Body of pancreas (tissue), 4 donors: ENCODE data around the gene MMP13. TPM values are rescaled to one million over a fixed set of nuclear protein-coding genes. Genes with fewer than 3 reads are reported as not detected.

ENCODE experiments used
- ATAC-seq: fragments of 150-250 bp; one replicate; pipeline ENCODE4 v1.9.1; 2016
- DNase-seq, 4 donors: peaks; one replicate each; pipeline ENCODE4 v3.0.0-alpha.2; 2019
- H3K27ac ChIP-seq, 4 donors: fragments of 200-600 bp; sonication (generic); 1 replicate in 3 of 4; 2 replicates in 1 of 4; pipeline versions ENCODE4 v1.5.1 to v1.6.1; 2016 to 2019; ENCODE audit warnings: mild to moderate bottlenecking in 1 of 4, mixed read lengths in 1 of 4, moderate library complexity in 1 of 4
- H3K27me3 ChIP-seq, 2 donors: fragments of 200-600 bp; sonication (generic); one replicate each; pipeline ENCODE4 v1.6.0; 2016; ENCODE audit warnings: mild to moderate bottlenecking in 1 of 2
- H3K36me3 ChIP-seq, 2 donors: fragments of 200-600 bp; sonication (generic); replicated peaks in 1 of 2; 2 replicates each; pipeline ENCODE4 v1.5.1; 2016; ENCODE audit warnings: low read depth in 2 of 2; ENCODE audit not compliant: insufficient read depth in 1 of 2
- H3K4me1 ChIP-seq: fragments of 200-600 bp; sonication (generic); one replicate; pipeline ENCODE4 v1.6.0; 2016
- H3K4me3 ChIP-seq, 2 donors: fragments of 200-600 bp; sonication (generic); 1 replicate in 1 of 2; 2 replicates in 1 of 2; pipeline ENCODE4 v1.5.1; 2016 to 2019
- H3K9me3 ChIP-seq, 3 donors: fragments of 200-600 bp; sonication (generic); 1 replicate in 2 of 3; 2 replicates in 1 of 3; pipeline ENCODE4 v1.5.1; 2016
- POLR2A ChIP-seq, 3 donors: fragments of 450-650 bp; IDR thresholded peaks; one replicate each; pipeline ENCODE4 v1.6.1; 2016; ENCODE audit warnings: antibody characterized with exemption in 3 of 3, mild to moderate bottlenecking in 2 of 3
- WGBS, 2 donors: methylation state at CpG; one replicate each; pipeline ENCODE4 v1.1.5; 2017; 5-methylcytosine and 5-hydroxymethylcytosine counted together
- intact Hi-C: fragments of 100-400 bp; cut with DNase I; formaldehyde crosslinking; loops from one replicate; pipeline ENCODE4 v1.15.1; 2023
- total RNA-seq, 2 donors: library from RNA; depleted of rRNA; stranded (reverse); fragments of >200 nt; gene quantifications; one replicate each; pipeline ENCODE4 v1.1.0, GENCODE V29; 2016
- TF ChIP-seq, protein P1 (sequence below), 7 experiments: fragments of 450-650 bp in 4 of 7; fragments of 200-600 bp in 3 of 7; sonication (generic) in 3 of 7; IDR thresholded peaks; one replicate each; pipeline ENCODE4 v1.5.1; 2016 to 2019; ENCODE audit warnings: antibody characterized with exemption in 7 of 7

MMP13 gene
- total RNA-seq, 2 donors from 2014 or later: not detected

DNA sequence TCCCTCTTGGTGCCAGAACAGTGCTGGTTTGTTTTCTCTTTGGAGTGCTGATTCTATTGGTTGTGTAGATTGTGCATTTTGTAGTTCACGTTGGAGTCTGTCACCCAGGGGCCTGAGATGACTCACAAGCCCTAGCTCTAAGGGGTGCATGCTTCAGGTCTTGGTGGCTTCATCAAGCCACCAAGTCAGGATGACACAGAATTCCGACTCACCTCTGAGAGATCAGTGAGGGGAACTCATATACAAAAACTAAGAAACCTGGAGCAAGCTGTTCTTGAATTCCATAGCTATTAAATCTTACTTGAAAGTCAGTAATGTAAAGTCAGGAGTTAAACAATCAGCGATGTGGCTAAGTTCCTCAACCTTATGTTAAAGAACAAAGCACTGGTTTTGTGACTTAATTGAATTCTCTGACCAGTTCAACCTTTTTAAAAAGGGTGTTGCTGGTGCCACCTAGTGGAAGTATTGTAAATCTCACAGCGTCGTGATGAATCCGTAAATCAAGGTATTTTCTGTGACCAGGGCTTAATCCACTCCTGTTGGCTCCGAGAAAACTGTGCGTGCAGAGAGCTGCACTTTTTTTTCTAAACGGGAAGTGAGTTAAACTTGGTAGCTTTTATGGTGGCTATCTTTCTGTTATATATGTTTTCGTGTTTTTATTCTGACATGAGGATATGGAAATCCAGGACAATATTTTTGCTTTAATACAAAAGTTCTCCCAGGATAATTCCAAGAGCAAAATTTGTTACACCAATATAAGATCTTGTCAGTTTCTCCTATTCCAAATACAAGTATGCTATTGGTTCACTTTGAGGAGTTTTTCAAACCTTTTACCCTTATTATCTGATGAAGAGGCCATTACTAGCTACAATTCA is 14.6 kb downstream of the MMP13 start:
- Histone ChIP-seq H3K4me1 (no peaks in the 10 kb centered on the region), H3K27me3 (no peaks in the 10 kb centered on the region), H3K27ac (no peak overlapping the region), H3K4me3 (no peak overlapping the region), H3K9me3 (no peaks in the 10 kb centered on the region), H3K36me3 (no peaks in the 10 kb centered on the region)
- DNase-seq (peak; percentile 49 to 70 (median 64)), ATAC-seq (peak; percentile 85)
- 14 to 17% methylated on average over 10 of the region's 10 CpGs for WGBS, 2 donors
- TF ChIP-seq, protein P1, sequence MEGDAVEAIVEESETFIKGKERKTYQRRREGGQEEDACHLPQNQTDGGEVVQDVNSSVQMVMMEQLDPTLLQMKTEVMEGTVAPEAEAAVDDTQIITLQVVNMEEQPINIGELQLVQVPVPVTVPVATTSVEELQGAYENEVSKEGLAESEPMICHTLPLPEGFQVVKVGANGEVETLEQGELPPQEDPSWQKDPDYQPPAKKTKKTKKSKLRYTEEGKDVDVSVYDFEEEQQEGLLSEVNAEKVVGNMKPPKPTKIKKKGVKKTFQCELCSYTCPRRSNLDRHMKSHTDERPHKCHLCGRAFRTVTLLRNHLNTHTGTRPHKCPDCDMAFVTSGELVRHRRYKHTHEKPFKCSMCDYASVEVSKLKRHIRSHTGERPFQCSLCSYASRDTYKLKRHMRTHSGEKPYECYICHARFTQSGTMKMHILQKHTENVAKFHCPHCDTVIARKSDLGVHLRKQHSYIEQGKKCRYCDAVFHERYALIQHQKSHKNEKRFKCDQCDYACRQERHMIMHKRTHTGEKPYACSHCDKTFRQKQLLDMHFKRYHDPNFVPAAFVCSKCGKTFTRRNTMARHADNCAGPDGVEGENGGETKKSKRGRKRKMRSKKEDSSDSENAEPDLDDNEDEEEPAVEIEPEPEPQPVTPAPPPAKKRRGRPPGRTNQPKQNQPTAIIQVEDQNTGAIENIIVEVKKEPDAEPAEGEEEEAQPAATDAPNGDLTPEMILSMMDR (IDR thresholded peaks at IDR 0.05): peak; percentile 33 to 88 (median 85)
- TF ChIP-seq POLR2A (IDR thresholded peaks at IDR 0.05): no peak
- intact Hi-C loops: loop anchor here (10.0 kb wide), 1 partner anchor 126 kb away; no protein-coding TSS in a partner anchor

DNA sequence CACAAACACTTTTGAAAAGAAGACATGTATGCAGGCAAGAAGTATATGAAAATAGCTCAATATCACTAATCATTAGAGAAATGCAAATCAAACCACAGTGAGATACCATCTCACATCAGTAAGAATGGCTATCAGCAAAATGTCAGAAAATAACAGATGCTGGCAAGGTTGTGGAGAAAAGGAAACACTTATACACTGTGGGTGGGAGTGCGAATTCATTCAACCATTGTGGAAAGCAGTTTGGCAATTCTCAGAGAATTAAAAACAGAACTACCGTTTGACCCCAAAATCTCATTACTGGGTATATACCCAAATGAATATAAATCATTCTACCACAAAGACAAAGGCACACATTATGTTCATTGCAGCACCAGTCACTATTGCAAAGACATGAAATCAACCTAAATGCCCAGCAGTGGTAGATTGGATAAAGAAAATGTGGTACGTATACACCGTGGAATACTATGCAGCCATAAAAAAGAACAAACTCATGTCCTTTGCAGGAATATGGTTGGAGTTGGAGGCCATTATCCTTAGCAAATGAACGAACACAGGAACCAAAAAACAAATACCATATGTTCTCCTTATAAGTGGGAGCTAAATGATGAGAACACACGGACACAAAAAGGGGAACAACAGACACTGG is 18.5 kb downstream of the MMP13 start:
- DNase-seq (no peak), ATAC-seq (no peak)
- Histone ChIP-seq H3K4me3 (no peak overlapping the region), H3K9me3 (no peaks in the 10 kb centered on the region), H3K27me3 (no peaks in the 10 kb centered on the region), H3K36me3 (no peaks in the 10 kb centered on the region), H3K27ac (no peak overlapping the region), H3K4me1 (no peaks in the 10 kb centered on the region)
- TF ChIP-seq, protein P1 (IDR thresholded peaks at IDR 0.05): no peak
- no peak for TF ChIP-seq POLR2A (IDR thresholded peaks at IDR 0.05)
- 80 to 83% methylated on average over 6 of the region's 6 CpGs for WGBS, 2 donors
- intact Hi-C loops: loop anchor here (10.0 kb wide), 1 partner anchor 102 kb away; no protein-coding TSS in a partner anchor

DNA sequence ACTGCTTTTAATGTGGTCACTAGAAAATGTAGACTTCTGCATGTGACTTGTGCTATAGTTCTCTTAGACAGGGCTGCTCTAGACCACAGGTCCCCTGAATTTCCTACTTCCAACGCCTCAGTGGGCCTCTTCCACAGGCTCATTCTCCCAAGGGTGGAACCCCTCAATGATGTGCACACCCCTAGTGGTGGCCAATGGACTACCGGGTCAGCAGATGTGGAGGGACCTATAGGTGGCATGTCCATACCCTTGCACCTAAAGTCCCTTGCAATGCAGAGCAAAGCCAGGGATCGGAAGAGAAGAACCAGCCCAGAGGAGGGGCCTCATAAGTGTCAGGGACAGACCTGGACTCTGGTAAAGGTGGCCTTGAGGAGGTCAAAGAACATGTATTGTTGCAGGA is 20.0 kb downstream of the MMP13 start:
- Histone ChIP-seq H3K27me3 (no peaks in the 10 kb centered on the region), H3K4me1 (peaks cover 9% of the 10 kb centered on the region), H3K9me3 (no peaks in the 10 kb centered on the region), H3K36me3 (no peaks in the 10 kb centered on the region), H3K27ac (no peak overlapping the region), H3K4me3 (no peak overlapping the region)
- no peak for TF ChIP-seq POLR2A (IDR thresholded peaks at IDR 0.05)
- TF ChIP-seq, protein P1 (IDR thresholded peaks at IDR 0.05): no peak
- ATAC-seq (no peak), DNase-seq (no peak)
- intact Hi-C loops: loop anchor here (10.0 kb wide), 1 partner anchor 101 kb away; no protein-coding TSS in a partner anchor
- 74% methylated on average over 3 of the region's 3 CpGs for WGBS, 2 donors

DNA sequence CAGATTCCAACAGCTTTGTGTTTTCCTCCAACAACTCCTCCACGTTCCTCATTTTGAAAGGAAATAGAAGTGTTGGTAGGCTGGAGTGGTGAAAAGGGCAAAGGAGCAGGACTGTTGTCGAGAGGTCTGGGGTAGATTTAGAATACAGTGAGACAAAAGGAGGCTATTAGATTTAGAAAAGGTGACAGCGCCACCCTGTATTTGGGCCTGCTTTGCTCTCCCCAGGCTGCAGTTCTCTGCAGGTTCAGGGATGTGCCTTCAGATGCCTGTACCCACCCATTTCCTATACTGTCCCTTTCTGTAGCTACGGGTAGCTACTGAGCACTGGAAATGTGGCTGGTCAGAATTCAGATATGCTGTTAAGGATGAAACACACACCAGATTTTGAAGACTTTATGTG is 20.8 kb downstream of the MMP13 start:
- ATAC-seq: no peak
- 63 to 76% methylated on average over 4 of the region's 4 CpGs for WGBS, 2 donors

More for the DNA sequence above, 20.8 kb downstream of the MMP13 start:
- Histone ChIP-seq H3K27ac (no peak overlapping the region), H3K36me3 (no peaks in the 10 kb centered on the region), H3K4me1 (peaks cover 9% of the 10 kb centered on the region), H3K9me3 (no peaks in the 10 kb centered on the region), H3K27me3 (no peaks in the 10 kb centered on the region), H3K4me3 (no peak overlapping the region)
- intact Hi-C loops: loop anchor here (10.0 kb wide), 1 partner anchor 100 kb away; no protein-coding TSS in a partner anchor
- DNase-seq: no peak
- no peak for TF ChIP-seq POLR2A (IDR thresholded peaks at IDR 0.05)
- TF ChIP-seq, protein P1 (IDR thresholded peaks at IDR 0.05): no peak
